Ovary (tissue), 9 donors: Measurements from ENCODE around the gene KMT2B. TPM values are rescaled to one million over a fixed set of nuclear protein-coding genes. Genes with fewer than 3 reads are reported as not detected.
A peak's percentile ranks its signal among the peaks of the same experiment; 100 is the strongest.

Experiments
- DNase-seq, 5 donors: peaks; one replicate each; pipeline ENCODE4 v3.0.0-alpha.2; 2019 to 2020
- H3K27ac ChIP-seq, 2 donors: fragments of 200-600 bp; one replicate each; pipeline versions ENCODE4 v1.5.1 to v1.8.0; 2019 to 2022
- H3K27me3 ChIP-seq: fragments of 200-600 bp; one replicate; pipeline ENCODE4 v1.8.0; 2022
- H3K36me3 ChIP-seq: fragments of 200-600 bp; sonication (generic); one replicate; pipeline ENCODE4 v1.5.1; 2019
- H3K4me1 ChIP-seq: one replicate; pipeline ENCODE4 v1.8.1; 2013; ENCODE audit warnings: mild to moderate bottlenecking, moderate library complexity; ENCODE audit not compliant: insufficient read depth
- H3K4me3 ChIP-seq: fragments of 200-600 bp; sonication (generic); one replicate; pipeline ENCODE4 v1.5.1; 2017
- H3K9me3 ChIP-seq, 2 donors: fragments of 200-600 bp in 1 of 2; sonication (generic) in 1 of 2; one replicate each; pipeline versions ENCODE4 v1.5.1 to v1.8.1; 2013 to 2019; ENCODE audit warnings: mild to moderate bottlenecking in 1 of 2, moderate library complexity in 1 of 2
- EP300 ChIP-seq: sonication (generic); formaldehyde crosslinking; IDR thresholded peaks from one replicate; pipeline ENCODE4 v1.6.1; 2017; ENCODE audit warnings: antibody characterized with exemption
- POLR2A ChIP-seq: fragments of 450-650 bp; IDR thresholded peaks from one replicate; pipeline ENCODE4 v1.6.1; 2017; ENCODE audit warnings: antibody characterized with exemption, mild to moderate bottlenecking, moderate library complexity
- WGBS, 3 donors: extraction: QIAGEN DNeasy Blood & Tissue Kit in 1 of 3; methylation state at CpG; one replicate each; pipeline versions ENCODE4 v1.1.5 to v1.1.7; 2013 to 2017; 5-methylcytosine and 5-hydroxymethylcytosine counted together
- intact Hi-C, 4 donors: fragments of 100-400 bp; cut with DNase I; formaldehyde crosslinking; loops; one replicate each; pipeline versions ENCODE4 v1.11.0 to v1.15.1; 2022 to 2023
- polyA plus RNA-seq, 2 donors: library from polyadenylated mRNA; stranded (reverse); fragments of 200-250 nt in 1 of 2; fragments of 350-450 nt in 1 of 2; fragmentation: Illumina TruSeq in 1 of 2; extraction: RNeasy Lipid Tissue Mini Kit (QIAGEN cat#74804) in 1 of 2; gene quantifications; one replicate each; pipeline ENCODE4 v1.2.3, GENCODE V29; 2013 to 2014
- total RNA-seq, 7 donors: library from RNA; depleted of rRNA in 2 of 7; stranded (reverse); fragments of >200 nt in 2 of 7; fragmentation: NEBNext Ultra II Directional in 3 of 7; extraction: Animal tissue kit (Norgen Biotek cat#: 25700) in 3 of 7; gene quantifications; one replicate each; pipeline versions ENCODE4 v1.1.0 to v1.2.4, GENCODE V29; 2016 to 2023
- TF ChIP-seq, protein P1 (sequence below), 3 donors: fragments of 450-650 bp in 2 of 3; fragments of 200-600 bp in 1 of 3; IDR thresholded peaks; one replicate each; pipeline versions ENCODE4 v1.5.1 to v1.8.0; 2016 to 2022; ENCODE audit warnings: antibody characterized with exemption in 3 of 3, mild to moderate bottlenecking in 1 of 3
- donor health status: DM: no; HTN: no; CAD: no; lungs with moderate emphysema.
- donor health status: DM: no; HTN: no; CAD: no.
- donor health status: Bipolar disorder and iron deficiency.
- donor health status: DM: yes; HTN: yes; CAD: no.
- donor health status: DM: no; HTN: no; CAD: no.
- donor health status: DM: yes; HTN: yes; CAD: no.

The KMT2B gene
- total and polyA plus RNA-seq, 9 donors = 8.8 to 53.7 (median 34.1) TPM

DNA sequence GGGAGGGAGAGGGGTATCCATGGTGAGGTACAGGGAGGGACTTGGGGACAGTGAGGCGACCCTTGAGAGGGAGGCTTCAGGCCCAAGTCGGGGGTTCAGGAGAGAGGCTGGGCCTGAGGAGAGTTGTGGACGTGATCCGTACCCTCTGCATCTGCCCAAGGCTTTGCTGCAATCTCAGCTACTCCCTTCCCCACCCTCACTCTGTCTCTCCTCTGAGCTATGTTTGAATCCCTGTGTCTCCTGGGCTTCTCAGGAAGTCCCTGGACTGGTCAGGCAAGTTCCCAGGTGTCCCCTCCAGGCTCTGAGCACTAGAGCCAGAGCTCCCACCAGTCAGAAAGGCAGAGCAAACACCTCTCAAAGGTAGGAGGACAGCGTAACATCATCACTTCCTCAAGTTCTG, 32.4 kb downstream of the KMT2B start:
- intact Hi-C loops = no loop called here
- Histone ChIP-seq H3K27me3 (no peaks in the 10 kb centered on the region), H3K36me3 (no peaks in the 10 kb centered on the region), H3K27ac (no peak overlapping the region), H3K9me3 (no peaks in the 10 kb centered on the region), H3K4me3 (no peak overlapping the region), H3K4me1 (peaks cover 12% of the 10 kb centered on the region)
- TF ChIP-seq EP300 (no peak), POLR2A (no peak)
- TF ChIP-seq, protein P1, sequence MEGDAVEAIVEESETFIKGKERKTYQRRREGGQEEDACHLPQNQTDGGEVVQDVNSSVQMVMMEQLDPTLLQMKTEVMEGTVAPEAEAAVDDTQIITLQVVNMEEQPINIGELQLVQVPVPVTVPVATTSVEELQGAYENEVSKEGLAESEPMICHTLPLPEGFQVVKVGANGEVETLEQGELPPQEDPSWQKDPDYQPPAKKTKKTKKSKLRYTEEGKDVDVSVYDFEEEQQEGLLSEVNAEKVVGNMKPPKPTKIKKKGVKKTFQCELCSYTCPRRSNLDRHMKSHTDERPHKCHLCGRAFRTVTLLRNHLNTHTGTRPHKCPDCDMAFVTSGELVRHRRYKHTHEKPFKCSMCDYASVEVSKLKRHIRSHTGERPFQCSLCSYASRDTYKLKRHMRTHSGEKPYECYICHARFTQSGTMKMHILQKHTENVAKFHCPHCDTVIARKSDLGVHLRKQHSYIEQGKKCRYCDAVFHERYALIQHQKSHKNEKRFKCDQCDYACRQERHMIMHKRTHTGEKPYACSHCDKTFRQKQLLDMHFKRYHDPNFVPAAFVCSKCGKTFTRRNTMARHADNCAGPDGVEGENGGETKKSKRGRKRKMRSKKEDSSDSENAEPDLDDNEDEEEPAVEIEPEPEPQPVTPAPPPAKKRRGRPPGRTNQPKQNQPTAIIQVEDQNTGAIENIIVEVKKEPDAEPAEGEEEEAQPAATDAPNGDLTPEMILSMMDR (IDR thresholded peaks at IDR 0.05) = no peak
- WGBS, 3 donors = 85 to 93% (median 89%) methylated on average over 5 of the region's 5 CpGs
- DNase-seq = no peak

DNA sequence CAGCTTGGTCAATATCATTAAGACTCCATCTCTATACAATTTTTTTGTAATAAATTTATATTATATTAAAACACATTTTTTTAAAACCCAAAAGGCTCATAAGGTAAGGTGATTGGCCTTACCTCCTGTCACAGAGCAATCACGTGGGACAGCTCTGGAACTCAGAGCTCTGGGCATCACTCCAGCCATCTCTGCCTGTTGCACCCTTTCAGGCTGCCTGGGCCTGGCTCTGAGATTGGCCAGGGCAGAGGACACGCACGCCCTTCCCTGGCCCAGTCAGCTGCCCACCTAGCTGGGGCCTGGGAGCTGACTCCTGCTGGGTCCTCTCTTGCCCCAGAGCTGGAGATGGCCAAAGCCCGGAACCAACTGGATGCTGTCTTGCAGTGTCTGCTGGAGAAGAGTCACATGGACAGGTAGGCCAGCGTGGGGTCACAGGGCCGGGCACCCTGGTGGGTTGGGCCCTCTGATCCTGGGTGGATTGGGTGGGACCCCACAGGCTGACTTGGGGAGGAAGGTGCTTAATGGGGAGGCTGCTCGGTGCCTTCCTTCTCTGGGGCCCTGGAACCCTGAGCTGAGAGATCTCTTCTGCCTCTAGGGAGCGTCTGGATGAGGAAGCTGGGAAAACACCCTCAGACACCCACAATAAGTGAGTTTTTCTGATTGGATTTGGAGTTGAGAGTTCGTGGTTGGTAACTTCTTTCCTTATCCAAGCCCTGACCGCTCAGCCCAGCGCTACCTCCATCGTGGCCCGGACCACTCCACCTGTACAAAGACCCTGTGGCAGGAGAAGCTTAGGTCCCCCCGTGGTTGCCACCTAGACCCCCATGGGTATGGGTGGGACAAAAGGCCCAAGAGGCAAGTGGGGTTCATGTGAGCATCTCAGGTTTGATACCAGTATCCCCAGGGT, 34.3 kb downstream of the KMT2B start:
- Histone ChIP-seq H3K27ac (no peak overlapping the region), H3K4me3 (no peak overlapping the region), H3K9me3 (no peaks in the 10 kb centered on the region), H3K36me3 (no peaks in the 10 kb centered on the region), H3K27me3 (no peaks in the 10 kb centered on the region), H3K4me1 (peaks cover 13% of the 10 kb centered on the region)
- intact Hi-C loops = no loop called here
- 81 to 86% (median 82%) methylated on average over 14 of the region's 14 CpGs for WGBS, 3 donors
- TF ChIP-seq EP300 (no peak), POLR2A (no peak)
- TF ChIP-seq, protein P1 (IDR thresholded peaks at IDR 0.05) = no peak
- no peak for DNase-seq

DNA sequence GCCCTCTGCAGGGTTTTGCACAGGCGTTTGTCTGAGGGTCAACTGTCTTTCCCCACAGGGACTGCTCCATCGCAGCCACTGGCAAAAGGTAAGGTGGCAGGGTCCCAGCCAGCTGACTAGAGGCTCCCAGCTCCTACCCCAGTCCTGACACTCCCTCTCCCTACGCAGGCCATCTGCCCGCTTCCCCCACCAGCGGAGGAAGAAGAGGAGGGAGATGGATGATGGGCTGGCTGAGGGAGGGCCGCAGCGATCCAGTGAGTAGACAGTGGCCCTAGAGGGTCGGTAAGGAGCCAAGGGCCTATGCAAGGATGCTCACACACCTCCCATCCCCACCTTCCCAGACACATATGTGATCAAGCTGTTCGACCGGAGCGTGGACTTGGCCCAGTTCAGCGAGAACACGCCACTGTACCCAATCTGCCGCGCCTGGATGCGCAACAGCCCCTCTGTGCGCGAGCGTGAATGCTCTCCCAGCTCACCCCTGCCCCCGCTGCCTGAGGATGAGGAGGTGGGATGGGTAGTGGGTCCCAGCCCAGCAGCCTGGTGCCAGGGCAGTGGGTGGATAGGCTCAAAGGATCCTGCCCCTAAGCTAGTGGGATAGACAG, 35.0 kb downstream of the KMT2B start:
- intact Hi-C loops = no loop called here

DNA sequence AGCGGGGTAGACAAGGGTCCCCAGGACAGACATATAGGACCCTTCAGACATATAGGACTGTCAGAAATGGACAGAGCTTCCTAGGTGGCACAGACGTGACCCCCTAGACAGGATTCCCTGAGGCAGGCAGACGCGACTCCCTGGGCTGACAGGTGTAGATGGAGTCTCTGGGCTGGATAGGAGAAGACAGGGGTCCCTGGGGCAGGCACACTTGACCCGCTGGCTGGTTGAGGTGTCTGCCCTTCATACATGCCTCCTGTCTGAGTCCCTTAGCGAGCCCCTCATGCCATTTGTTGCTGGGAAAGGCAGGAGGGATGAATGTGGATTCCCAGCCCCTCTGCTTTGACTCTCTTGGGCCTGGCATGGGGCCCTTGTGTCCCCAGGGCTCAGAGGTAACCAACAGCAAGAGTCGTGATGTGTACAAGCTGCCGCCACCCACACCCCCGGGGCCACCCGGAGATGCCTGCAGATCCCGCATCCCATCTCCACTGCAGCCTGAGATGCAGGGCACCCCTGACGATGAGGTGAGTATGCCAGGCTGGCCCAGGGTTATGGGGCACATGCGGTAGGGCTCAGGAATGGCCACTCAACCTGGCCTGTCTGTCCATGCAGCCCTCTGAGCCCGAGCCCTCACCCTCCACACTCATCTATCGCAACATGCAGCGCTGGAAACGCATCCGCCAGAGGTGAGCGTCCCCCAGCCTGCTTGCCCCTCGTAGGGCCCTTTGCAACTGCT, 36.0 kb downstream of the KMT2B start:
- H3K9me3 ChIP-seq = no peaks in the 10 kb centered on the region
- WGBS, 3 donors = 89 to 93% (median 90%) methylated on average over 16 to 20 of the region's 20 CpGs
- H3K27ac ChIP-seq = peak overlapping the region; percentile 21 to 97
- intact Hi-C loops = no loop called here
- no peaks in the 10 kb centered on the region for H3K36me3 ChIP-seq
- no peak overlapping the region for H3K4me3 ChIP-seq
- H3K27me3 ChIP-seq = no peaks in the 10 kb centered on the region
- peak in 4 of 5 donors; percentile 46 to 56 (median 54) for DNase-seq
- H3K4me1 ChIP-seq = peaks cover 11% of the 10 kb centered on the region
- no peak for TF ChIP-seq POLR2A
- TF ChIP-seq EP300 = no peak
- TF ChIP-seq, protein P1 (IDR thresholded peaks at IDR 0.05) = no peak

More for the DNA sequence above, 35.0 kb downstream of the KMT2B start:
- Histone ChIP-seq H3K27me3 (no peaks in the 10 kb centered on the region), H3K27ac (no peak overlapping the region), H3K4me3 (no peak overlapping the region), H3K4me1 (peaks cover 13% of the 10 kb centered on the region), H3K36me3 (no peaks in the 10 kb centered on the region), H3K9me3 (no peaks in the 10 kb centered on the region)
- peak in 2 of 5 donors; percentile 44 to 59 for DNase-seq
- 90 to 93% (median 92%) methylated on average over 20 of the region's 20 CpGs for WGBS, 3 donors
- no peak for TF ChIP-seq POLR2A
- TF ChIP-seq, protein P1 (IDR thresholded peaks at IDR 0.05) = no peak
- TF ChIP-seq EP300 = no peak
